ENCODE data around the gene ULBP1.
A peak's percentile ranks its signal among the peaks of the same experiment; 100 is the strongest.
"Not testable (repeated sequence)": the region's sequence is repeated elsewhere in the genome, so short reads cannot be mapped to it uniquely, and the experiment has no call there.

ULBP1 gene

GRCh38 chr6:149934249-149935156, 29.2 kb upstream of the ULBP1 start:
- DNase-seq, result peak; percentile 78

DNA sequence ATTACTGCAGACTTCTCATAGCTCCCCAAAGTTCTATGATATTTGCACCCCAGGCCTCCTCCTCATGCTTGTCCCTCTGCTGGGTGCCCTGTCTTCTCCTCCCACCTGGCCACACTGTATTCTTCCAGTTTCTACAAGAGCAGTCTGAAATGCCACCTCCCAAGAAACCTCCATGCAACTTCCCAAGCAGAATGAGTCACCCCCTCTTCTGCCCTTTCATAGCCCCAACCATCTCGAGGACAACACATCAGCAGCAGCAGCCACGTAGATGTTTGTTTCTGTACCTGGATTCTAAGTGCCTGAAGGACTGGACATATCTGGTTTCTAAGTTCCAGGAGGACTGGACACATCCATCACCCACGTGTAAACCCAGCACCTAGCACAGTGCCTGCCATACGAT, 28.5 kb upstream of the ULBP1 start:
- DNase-seq, result no peak

- no peak for DNase-seq
These were observed 28.1 kb upstream of the ULBP1 start for GRCh38 chr6:149935668-149936067.

DNA sequence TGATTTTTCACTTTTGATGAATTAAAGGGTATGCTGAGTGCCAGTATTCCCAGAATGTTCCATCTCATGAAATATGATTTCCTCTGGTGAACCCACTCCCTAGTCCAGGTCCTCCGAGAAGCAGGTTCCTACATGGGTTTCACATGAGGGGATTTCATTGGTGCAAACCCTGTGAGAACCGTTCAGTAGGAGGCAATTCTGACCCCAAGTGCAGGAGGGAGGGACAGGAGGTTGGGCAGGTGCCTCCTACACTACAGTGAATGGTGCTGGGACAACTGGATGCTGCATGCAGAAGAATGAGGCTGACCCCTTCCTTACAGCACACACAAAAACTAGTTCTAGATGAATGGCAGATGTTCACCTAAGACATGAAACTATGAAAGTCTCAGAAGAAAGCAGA, 27.0 kb upstream of the ULBP1 start:
- no peak for DNase-seq

- not testable (repeated sequence) for DNase-seq
These were observed 25.7 kb upstream of the ULBP1 start for GRCh38 chr6:149938013-149938570.

GRCh38 chr6:149938571-149939355, 25.0 kb upstream of the ULBP1 start:
- no peak for DNase-seq

DNA sequence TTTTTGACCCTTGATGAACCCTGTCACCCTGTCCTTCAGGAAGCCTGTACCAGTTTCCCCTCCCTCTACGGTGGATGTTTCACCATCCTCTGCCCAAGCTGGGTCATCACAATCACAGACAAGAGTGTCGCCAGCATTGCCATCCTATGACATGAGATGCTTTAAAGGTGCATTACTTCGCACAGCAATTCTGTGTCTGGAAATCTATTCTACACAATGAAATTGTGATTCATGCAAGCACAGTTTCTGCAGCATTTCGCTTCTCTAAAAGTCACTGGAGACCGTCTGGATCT, 24.4 kb upstream of the ULBP1 start:
- no peak for DNase-seq

DNA sequence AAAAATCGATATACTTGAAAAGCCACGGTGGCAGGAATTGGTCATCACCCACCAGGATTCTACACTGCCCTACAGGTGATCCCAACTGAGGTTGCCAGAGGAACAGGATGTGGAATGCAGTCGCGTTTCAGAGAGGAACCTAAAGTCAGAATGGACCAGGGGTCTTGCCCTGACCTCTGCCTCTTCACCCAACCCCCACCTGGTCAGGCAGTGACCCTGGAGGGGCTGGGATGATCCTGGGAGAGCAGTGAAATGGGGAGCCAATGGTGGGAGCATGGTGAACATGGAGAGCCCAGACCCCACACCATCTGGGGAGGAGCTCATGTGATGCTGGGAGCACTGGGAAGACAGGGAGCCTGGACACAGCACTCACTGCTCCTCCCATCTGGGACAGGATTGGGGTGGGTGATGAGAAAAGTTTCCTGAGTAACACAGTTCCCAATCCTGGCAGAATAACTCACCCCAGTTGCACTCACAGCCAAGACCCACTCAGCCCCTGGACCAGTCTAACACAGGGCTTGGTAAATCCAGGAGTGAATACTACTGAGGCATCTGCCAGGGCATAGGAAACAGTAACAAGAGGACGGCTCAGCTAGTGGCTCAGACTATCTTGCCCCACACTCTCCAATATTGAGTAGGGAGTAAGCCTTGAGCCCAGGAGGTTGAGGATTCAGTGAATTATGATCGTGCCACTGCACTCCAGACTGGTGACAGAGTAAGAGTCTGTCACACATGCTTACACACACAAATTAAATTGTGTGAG, 23.7 kb upstream of the ULBP1 start:
- DNase-seq, result no peak

DNA sequence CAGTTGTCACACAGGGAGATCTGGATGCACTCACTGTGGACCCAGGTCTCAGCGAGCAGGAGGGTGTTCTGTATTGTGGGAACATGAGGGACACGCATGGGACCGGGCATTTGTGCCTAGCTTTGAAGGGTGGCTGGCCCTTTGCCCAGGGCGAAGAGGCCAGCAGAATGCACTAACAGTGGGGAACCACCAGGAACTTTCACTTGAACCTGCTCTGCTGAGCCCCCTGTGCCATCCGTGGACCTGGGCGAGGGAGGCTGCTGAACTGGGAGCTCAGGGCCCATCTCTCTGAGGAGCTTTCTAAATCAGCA, 23.1 kb upstream of the ULBP1 start:
- DNase-seq, result no peak

DNA sequence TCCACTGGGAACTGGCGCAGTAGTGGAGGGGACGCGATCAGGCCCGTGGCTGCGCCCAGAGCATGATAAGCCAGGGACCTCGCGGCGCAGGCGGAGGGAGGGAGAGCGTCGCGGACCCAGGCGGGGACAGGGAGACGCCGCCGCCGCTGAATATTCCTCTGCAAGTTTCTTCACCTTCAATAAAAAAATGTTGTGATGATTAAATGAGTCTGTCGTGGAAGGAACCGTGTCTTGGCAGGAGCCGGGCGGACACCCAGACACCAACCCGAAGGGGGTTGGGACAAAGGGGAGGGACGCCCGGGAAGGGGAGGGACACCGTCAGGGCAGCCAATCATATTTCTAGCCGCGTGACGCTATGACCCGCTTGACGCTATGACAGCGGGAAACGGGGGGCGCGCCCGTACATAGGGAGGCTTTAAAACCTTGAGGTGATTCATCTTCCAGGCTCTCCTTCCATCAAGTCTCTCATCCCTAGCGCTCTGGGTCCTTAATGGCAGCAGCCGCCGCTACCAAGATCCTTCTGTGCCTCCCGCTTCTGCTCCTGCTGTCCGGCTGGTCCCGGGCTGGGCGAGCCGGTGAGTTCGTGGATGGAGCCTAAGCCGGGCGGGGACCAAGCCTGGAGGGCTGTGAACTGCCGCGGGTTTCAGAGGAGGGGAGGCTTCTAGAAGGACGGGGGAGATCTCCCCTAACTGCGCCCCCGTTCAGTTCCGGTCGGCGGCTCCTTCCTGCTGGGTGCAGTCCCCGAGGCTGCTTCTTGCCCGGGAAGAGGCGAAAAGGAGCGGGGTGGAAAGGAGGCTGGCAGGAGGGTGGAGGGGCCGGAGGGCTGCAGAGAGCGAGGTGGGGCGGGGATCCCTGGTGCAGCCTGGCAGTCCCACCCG, 21.9 kb upstream of the ULBP1 start, which contains the start of gene ULBP2:
Gene ULBP2 (plus strand): TSS at position 432 of the 878 bp plus-strand sequence. CDS start 59 bp downstream, at position 491.
- DNase-seq, result peak; percentile 69

DNA sequence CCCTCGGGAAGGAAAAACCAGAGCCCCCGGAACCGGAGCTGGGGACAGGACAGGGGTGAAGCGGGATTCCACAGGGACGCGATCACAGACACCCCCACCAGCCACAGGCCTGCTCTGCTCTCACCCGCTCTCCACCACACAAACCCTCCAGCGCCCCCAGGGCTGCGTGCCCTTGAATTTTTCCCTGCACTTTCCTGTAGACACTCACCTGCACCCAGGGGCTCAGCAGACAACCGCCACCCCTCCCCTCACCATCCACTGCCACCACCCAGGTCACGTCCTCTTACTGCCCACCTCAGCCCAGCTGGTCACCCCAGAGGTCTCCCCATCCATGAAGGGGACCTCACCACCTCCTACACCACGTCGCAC, 21.3 kb upstream of the ULBP1 start:
- DNase-seq, result no peak

DNA sequence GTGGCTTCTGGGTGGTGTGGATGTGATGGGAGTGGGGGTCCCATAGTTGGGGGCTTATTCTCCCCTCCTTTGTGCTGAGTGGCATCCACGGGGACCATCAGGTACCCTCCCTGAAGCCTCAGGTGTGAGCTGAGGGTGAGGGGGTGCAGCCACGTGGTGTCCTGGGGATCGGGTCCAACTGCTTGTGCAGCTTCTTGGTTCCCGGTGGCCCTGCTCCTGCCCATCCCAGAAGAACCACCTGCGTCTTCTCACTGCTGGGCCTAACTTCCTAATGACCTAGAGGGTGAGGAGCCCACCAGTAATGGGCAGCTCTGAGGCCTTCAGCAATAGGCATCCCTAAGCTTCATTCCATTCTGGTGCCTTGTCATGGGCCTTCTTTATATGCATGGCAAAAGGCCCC, 20.4 kb upstream of the ULBP1 start:
- not testable (repeated sequence) for DNase-seq

DNA sequence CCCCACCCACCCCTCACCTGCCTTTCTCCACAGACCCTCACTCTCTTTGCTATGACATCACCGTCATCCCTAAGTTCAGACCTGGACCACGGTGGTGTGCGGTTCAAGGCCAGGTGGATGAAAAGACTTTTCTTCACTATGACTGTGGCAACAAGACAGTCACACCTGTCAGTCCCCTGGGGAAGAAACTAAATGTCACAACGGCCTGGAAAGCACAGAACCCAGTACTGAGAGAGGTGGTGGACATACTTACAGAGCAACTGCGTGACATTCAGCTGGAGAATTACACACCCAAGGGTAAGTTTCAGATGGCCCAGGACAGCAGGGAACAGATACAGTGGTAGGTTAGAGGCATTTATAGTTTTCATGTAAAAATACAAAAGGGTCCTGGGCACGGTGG, 18.5 kb upstream of the ULBP1 start:
- DNase-seq, result not testable (repeated sequence)

DNA sequence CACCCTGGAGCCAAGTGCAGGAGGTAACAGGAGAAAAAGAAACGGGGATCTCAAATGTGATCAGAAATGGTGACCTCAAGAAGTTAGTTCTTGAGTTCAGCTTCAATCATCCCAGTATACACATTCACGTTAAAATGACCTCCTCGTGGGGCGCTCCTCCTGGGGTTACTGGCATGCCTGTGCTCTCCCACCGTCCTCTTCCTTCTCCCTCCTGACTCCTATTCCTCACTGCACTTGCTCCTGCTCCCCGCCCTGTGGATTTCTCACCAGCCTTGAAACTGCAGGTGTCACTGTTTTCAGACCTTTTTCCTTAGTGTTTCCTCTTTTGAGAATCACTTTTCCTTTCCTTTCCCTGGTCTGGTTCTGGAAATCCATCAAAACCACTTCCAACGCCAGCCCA, 17.1 kb upstream of the ULBP1 start:
- DNase-seq, result not testable (repeated sequence)

DNA sequence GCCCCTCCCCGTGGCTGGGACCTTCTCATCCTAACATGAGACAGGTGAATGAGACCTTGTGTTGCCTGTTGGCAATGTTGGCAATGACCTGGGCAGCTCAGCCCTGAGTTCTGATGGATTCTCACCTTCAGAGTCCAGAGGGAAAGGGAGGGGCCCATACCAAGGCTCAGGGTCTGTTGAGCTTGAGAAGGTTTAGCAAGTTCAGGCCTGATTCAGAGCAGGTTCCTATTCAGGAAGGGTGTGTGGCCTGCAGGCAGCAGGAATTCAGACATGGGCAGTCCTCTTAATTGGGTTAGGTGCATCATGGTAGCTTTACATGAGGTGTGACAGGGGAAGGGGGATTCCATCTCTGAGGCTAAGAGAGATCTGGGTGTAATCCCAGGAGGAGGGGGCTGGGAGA, 16.2 kb upstream of the ULBP1 start:
- DNase-seq, result not testable (repeated sequence)

DNA sequence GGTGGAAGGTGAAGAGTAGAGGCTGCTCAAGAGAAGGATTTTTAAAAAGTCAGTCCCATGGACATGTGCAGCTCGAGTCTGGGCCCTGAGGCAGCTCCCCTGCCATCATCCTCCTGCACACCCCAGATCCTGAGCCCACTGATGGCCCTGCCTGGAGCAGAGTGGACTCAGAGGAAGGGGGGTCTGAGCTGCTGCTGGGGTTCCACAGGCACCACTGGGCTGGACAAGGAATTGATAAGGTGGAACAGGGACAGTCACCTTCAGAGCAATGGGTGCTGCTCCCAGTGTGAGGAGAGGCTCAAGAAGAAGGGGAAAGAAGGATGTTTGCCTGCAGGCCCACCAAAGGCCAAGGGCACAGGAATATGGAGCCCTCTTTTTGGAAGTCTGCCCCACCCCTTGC, 15.7 kb upstream of the ULBP1 start:
- DNase-seq, result no peak

- no peak for DNase-seq
These were observed 15.1 kb upstream of the ULBP1 start for GRCh38 chr6:149948616-149949015.

GRCh38 chr6:149950423-149950822, 13.3 kb upstream of the ULBP1 start:
- DNase-seq, result no peak

GRCh38 chr6:149951096-149951495, 12.6 kb upstream of the ULBP1 start:
- no peak for DNase-seq

DNA sequence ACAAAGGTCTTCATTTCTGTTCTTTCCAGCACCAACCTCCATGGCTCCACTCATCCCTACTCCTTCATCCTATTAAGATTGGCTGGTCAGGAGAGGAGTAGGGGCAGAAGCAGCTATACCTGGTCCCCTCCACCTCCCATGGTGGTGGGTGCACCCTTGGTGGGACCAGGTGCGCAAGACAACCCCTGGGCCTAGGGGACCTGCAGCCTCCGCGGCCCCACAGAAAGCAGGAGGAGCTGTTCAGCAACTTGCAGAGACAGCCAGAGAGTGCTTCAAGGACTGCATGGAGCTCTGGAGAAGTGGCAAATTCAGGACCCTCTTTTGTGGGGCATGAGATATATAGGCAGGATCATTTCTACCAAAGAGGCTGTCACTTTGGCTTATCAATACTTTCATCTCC, 12.1 kb upstream of the ULBP1 start:
- no peak for DNase-seq

GRCh38 chr6:149953390-149953789, 10.4 kb upstream of the ULBP1 start:
- DNase-seq, result not testable (repeated sequence)

DNA sequence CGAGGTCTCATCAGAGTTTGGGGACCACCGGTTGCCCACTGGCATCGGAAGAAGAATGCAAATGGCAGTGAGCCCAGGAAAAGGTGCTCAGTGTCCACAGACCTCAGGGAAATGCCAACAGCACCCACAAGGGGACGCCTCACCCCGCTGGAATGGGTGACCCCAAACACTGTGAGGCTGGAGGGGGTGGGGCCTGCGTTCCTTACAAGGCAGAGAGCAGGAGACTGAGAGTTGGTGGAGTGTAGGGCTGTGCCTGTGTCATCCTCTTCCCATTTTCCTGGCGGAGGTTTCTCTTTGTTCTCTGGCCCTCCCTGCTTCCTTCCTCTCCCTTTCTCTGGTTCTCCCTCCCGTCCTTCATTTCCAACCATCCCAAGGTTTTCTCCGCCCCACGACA, 9.8 kb upstream of the ULBP1 start:
- not testable (repeated sequence) for DNase-seq
